ENCODE measurements around the gene TULP4. TPM values are rescaled to one million over a fixed set of nuclear protein-coding genes. Genes with fewer than 3 reads are reported as not detected.

The TULP4 gene
- total and polyA plus RNA-seq, 2 of the 8 experiments (the other 6 are each of a cell fraction or from before 2014, with no cell fraction given), result 7.7 to 51.6 TPM

- TF ChIP-seq CHD2 (IDR thresholded peaks at IDR 0.05; ENCODE audit: low read length) (no peak), TBP (IDR thresholded peaks at IDR 0.05; ENCODE audit: low read depth, low read length) (no peak), RAD21 (IDR thresholded peaks at IDR 0.05 in 1 of 2, conservative IDR thresholded peaks at IDR 0.05 in 1 of 2; ENCODE audit: low read depth in 2 of 2, low read length in 2 of 2) (no peak)
These were observed 107.2 kb downstream of the TULP4 start (continued) for GRCh38 chr6:158419339-158419909.
